PFSK-1 (cell line): Measurements from ENCODE around the gene MTFR1L.
A peak's percentile ranks its signal among the peaks of the same experiment; 100 is the strongest.

ENCODE experiments used
- FOXP2 ChIP-seq: optimal IDR thresholded peaks from 2 replicates; pipeline ENCODE3; 2011; ENCODE audit warnings: borderline replicate concordance, control low read depth, inconsistent platforms; ENCODE audit not compliant: insufficient read depth; ENCODE audit errors: extremely low read length, extremely low read depth
- POLR2AphosphoS5 ChIP-seq: IDR thresholded peaks from 2 replicates; pipeline ENCODE4 v1.6.1; 2012; ENCODE audit warnings: low read depth, mild to moderate bottlenecking, control low read depth, low read length, moderate library complexity
- SIN3A ChIP-seq: IDR thresholded peaks from 2 replicates; pipeline ENCODE4 v1.6.1; 2012; ENCODE audit warnings: mild to moderate bottlenecking, low read length, moderate library complexity, borderline replicate concordance; ENCODE audit not compliant: insufficient read depth
- TAF1 ChIP-seq: IDR thresholded peaks from 2 replicates; pipeline ENCODE4 v1.6.1; 2012; ENCODE audit warnings: low read length, control low read depth, borderline replicate concordance; ENCODE audit not compliant: insufficient read depth
- TF ChIP-seq, protein P1 (sequence below), 2 experiments: IDR thresholded peaks; 2 replicates each; pipeline versions ENCODE4 v1.6.1 to v1.8.0; 2011 to 2012; ENCODE audit warnings: low read depth in 2 of 2, low read length in 2 of 2, control low read depth in 1 of 2, inconsistent platforms in 1 of 2, mild to moderate bottlenecking in 1 of 2, moderate library complexity in 1 of 2; ENCODE audit not compliant: insufficient read depth in 1 of 2

The MTFR1L gene

DNA sequence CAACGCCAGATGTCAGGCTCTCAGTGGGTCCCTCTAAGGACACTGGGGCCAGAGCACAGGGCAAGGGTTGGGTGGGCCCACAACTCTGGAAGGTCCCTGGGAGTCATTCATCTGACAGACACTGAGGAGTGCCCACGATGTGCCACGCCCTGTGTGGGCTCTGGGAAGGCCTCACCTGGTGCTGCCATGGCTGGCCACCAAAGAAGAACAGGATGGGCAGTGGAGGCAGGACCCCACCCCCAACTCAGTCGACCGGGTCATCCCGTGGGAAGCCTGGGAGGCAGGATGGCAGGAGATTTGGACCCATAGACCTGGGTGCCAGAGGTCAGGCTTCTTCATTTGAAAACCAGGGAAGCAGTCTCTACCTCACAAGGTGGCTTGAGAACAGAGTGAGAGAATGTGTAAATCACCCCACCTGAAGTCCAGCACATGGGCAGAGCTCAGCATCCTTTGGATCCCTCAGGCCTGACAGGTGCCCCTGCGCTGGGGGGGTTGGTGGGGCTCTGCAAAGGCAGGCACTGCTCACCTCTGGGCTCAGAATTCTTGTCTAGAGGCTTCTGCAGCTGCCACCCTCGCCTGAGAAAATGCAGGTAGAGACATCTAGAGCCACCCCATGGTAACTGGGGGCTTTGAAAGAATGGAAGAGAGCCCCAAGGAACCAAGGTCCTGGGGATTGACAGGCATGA lies 20.9 kb upstream of the MTFR1L start:
- TF ChIP-seq, protein P1, sequence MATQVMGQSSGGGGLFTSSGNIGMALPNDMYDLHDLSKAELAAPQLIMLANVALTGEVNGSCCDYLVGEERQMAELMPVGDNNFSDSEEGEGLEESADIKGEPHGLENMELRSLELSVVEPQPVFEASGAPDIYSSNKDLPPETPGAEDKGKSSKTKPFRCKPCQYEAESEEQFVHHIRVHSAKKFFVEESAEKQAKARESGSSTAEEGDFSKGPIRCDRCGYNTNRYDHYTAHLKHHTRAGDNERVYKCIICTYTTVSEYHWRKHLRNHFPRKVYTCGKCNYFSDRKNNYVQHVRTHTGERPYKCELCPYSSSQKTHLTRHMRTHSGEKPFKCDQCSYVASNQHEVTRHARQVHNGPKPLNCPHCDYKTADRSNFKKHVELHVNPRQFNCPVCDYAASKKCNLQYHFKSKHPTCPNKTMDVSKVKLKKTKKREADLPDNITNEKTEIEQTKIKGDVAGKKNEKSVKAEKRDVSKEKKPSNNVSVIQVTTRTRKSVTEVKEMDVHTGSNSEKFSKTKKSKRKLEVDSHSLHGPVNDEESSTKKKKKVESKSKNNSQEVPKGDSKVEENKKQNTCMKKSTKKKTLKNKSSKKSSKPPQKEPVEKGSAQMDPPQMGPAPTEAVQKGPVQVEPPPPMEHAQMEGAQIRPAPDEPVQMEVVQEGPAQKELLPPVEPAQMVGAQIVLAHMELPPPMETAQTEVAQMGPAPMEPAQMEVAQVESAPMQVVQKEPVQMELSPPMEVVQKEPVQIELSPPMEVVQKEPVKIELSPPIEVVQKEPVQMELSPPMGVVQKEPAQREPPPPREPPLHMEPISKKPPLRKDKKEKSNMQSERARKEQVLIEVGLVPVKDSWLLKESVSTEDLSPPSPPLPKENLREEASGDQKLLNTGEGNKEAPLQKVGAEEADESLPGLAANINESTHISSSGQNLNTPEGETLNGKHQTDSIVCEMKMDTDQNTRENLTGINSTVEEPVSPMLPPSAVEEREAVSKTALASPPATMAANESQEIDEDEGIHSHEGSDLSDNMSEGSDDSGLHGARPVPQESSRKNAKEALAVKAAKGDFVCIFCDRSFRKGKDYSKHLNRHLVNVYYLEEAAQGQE (IDR thresholded peaks at IDR 0.05; ENCODE audit: insufficient read depth in 1 of 2, low read depth in 2 of 2, low read length in 2 of 2) = no peak
- TF ChIP-seq SIN3A = no peak
- no peak for TF ChIP-seq TAF1
- TF ChIP-seq FOXP2 = no peak
- no peak for TF ChIP-seq POLR2AphosphoS5

DNA sequence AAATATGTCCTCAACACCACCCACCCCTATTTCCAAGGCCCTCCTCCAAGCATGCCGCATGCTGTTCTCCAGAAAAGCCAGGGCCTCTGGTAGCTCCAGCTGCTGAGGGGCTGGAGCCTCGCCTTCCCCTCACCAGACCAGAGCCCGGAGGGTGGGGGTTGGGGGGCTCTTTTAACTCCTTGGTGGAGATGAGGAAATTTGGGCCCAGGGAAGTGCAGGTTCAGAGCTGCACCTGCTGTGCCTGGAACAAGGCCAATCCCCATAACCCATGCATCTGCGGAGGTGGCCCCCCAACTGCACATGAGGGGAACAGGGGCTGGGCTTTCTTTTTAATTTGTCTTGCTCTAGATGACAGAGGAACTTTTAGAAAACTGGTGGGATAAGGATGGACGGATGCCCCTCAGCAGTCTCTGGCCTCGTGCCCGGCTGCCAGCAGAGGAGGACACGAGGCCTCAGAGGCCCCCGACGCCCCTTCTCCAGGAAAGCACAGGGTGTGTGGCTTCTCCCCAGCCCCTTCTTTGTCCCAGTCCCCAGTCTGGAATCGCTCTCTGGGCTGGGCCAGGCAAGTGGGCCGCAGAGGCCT lies 20.3 kb upstream of the MTFR1L start:
- TF ChIP-seq, protein P1 (IDR thresholded peaks at IDR 0.05; ENCODE audit: insufficient read depth in 1 of 2, low read depth in 2 of 2, low read length in 2 of 2) = no peak
- no peak for TF ChIP-seq FOXP2
- TF ChIP-seq TAF1 = no peak
- TF ChIP-seq POLR2AphosphoS5 = no peak
- TF ChIP-seq SIN3A = no peak

DNA sequence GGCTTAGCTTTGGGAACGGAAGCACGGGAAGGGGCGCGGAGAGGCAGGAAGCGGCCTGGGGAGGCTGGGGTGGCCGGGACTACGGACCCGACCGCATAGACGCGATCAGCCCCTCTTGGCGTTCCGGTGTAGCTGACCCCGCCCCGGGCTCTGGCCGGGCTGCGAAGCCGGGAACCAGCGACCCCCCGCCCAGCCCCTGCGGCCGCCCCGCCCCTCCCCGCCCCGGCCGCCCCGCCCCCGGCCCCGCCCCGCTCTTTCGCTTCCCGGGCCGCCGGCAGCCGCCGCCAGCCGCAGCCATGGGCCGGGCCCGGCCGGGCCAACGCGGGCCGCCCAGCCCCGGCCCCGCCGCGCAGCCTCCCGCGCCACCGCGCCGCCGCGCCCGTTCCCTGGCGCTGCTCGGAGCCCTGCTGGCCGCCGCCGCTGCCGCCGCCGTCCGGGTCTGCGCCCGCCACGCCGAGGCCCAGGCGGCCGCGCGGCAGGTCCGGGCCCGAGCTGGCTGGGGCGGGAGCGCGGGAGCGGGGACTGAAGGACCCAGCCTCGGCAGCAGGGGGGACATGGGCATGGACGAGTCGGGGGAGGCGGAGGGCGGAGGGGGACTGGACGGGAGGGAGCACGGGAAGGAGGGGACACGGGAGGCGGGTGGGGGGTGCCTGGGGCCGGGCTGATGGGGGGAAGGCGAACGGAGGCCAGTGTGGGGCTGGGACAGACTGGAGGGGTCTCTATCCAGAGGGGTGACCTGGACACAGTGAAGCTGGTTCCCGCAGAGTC lies 19.6 kb upstream of the MTFR1L start, which contains the start of gene SELENON:
Gene SELENON (plus strand): TSS at position 259 of the 768 bp plus-strand sequence. CDS start 38 bp downstream, at position 297.
- no peak for TF ChIP-seq TAF1
- TF ChIP-seq FOXP2 = peak; percentile 71
- TF ChIP-seq, protein P1 (IDR thresholded peaks at IDR 0.05; ENCODE audit: insufficient read depth in 1 of 2, low read depth in 2 of 2, low read length in 2 of 2) = no peak
- 0 out of 2 replicates have a peak, but pooled peaks have one; percentile 37 for TF ChIP-seq POLR2AphosphoS5
- TF ChIP-seq SIN3A = no peak

DNA sequence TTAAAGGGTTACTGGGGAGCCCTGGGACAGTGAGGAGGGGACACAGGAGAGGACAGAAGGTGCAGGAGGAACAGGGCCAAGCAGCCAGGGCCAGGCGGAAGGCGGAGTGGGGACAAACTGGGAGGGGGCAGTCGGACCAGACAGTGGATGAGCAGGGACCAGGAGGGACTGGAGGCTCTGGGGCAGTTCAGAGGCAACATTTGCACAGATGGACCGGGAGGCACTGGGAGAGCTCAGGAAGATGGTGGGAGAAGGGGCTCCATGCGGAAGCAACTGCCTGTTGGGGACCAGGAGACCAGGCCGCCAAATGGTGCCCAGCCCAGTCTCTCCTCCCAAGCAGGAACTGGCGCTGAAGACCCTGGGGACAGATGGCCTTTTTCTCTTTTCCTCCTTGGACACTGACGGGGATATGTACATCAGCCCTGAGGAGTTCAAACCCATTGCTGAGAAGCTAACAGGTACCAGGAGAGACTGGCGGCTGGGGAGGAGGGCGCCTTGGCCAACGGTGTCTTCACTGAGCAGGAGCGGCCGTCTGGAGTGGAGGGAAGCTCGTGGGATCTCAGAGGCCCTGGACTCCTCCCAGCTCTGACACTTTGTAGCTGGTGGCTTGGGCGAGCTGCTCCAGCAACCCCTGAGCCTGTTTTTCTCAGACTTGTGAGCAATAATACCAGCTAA lies 18.9 kb upstream of the MTFR1L start:
- TF ChIP-seq TAF1 (no peak), SIN3A (no peak), POLR2AphosphoS5 (no peak), FOXP2 (no peak)
- TF ChIP-seq, protein P1 (IDR thresholded peaks at IDR 0.05; ENCODE audit: insufficient read depth in 1 of 2, low read depth in 2 of 2, low read length in 2 of 2) = no peak
